ENCODE measurements around the gene TIMM13.
"Not testable (repeated sequence)": the region's sequence is repeated elsewhere in the genome, so short reads cannot be mapped to it uniquely, and the experiment has no call there.

Gene TIMM13

GRCh38 chr19:2429917-2430535, 2.6 kb upstream of the TIMM13 start:
- DNase-seq, result no peak

DNA sequence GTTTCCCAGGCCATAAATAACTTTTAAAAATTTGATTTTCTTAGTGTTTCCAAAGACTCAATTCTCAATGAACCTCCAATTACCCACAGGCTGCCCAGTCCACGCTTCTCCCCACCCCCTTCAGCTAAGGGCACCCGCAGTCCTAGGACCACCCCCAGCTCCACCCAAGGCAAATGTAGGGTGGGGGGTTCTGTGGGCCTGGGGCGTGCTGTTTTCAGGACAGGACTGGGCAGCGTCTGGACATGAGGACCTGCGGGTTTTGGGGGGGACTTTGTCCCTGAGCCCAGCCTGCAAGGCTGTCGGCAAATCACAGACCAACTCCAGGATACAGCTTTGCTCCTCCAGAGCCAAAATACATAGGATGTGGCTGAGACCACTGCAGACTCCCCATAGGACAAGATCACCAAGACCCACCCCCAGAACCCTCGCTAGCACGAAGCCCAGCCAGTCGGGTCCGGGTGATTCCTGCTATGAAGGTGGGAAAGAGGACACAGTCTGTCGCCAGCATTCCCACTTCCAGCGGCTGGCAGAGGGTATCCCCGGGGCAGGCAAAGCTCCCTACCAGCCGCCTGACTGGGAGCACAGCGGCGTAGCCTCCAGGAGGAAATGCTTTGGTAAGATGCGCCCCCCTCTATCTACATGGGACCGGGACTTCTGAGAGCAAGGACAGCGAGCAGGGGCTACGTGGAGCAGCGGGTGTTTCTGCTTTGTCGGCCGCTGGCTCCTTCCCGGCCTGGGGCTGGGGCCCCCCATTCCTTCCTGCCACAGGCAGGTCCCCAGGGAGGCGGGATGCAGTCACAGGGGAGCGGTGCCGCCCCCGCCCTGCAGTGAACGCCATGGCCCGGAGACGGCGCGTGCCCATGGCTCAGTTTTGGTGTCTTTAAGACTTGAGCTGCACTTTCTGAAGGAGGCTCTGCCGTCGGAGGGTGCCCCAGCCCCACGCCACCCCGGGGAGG, 1.6 kb upstream of the TIMM13 start:
- no peak for DNase-seq

DNA sequence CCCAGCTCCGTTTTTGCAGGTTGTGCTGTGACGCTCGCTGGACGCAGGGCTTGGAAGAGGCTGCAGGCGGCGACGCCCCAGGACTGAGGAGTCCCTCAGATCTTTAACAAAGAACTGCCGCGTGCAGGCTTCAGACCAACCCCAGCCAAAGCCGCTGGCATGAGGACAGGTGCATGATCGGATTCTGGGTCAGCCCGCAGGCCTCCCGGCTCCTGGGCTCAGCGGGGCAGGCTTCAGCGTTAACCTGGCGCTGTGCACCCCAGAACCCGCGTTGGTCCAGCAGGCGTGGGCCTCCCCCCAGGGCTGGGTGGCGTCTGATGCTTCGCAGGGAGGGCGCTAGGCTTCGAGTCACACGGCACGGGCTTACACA, 920 bp upstream of the TIMM13 start:
- no peak for DNase-seq

- DNase-seq, result peak; percentile 43
Measured at GRCh38 chr19:2426611-2427428, 566 bp downstream of the TIMM13 start.

- DNase-seq, result no peak
Measured at GRCh38 chr19:2425622-2426581, 1.5 kb downstream of the TIMM13 start.

- DNase-seq, result peak; percentile 80
Measured at GRCh38 chr19:2424686-2425621, 2.4 kb downstream of the TIMM13 start.

GRCh38 chr19:2423915-2424685, 3.3 kb downstream of the TIMM13 start:
- DNase-seq, result no peak

DNA sequence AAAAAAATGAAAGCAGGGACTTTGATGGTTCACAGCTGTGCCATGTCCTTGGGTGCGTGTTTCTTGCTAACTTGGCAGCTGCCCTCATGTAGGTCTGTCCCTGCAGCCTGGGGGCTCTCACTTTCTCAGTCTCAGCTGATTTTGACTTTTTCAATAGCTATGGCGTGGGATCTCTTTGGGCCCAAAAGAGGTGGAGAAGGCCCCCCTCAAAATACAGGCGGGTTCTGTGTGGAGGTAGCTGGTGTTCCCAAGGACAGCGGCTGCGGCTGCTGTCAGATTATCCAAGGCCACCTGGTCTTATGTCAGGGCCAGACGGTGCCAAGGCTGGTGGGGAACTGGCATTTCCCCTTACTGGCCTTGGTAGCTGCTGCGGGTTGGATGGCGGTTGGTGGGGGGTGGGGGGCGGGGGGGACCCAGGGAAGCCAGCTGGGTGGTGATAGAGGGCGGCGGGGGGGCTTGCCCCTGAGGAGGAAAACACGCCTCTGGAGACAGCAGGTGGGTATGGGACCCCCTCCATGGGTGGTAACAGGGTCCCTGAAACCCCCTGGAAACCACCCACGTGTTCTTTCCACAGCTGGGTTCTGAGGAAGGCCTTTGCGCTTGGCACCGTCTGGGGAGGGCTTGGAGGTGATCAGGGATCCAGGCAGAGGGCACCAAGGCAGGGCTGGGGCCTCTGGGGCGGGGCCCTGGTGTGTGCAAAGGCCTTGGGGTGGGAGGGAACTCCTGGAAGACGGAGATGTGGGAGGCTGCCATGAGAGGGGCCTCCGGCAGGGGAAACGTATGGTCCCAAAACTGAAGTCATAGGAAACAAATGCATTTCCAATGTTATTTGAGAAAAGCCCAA, 4.1 kb downstream of the TIMM13 start:
- DNase-seq, result no peak

- no peak for DNase-seq
Measured at GRCh38 chr19:2421581-2422306, 5.6 kb downstream of the TIMM13 start.

- DNase-seq, result no peak
Measured at GRCh38 chr19:2420490-2420889, 6.9 kb downstream of the TIMM13 start.

DNA sequence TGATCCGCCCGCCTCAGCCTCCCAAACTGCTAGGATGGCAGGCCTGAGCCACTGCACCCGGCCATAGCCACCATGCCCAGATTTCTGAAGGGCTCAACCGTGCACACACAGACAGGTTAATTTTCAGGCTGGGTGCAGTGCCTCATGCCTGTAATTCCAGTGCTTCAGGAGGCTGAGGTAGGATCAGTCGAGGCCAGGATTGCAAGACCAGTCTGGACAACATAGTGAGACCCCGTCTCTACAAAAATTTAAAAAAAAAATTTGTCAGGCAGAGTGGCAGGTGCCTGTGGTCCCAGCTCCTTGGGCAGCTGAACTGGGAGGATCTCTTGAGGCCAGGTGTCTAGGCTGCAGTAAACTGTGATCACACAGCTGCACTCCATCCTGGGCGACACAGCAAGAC, 7.6 kb downstream of the TIMM13 start:
- DNase-seq, result no peak

GRCh38 chr19:2417881-2418406, 9.4 kb downstream of the TIMM13 start:
- DNase-seq, result no peak

DNA sequence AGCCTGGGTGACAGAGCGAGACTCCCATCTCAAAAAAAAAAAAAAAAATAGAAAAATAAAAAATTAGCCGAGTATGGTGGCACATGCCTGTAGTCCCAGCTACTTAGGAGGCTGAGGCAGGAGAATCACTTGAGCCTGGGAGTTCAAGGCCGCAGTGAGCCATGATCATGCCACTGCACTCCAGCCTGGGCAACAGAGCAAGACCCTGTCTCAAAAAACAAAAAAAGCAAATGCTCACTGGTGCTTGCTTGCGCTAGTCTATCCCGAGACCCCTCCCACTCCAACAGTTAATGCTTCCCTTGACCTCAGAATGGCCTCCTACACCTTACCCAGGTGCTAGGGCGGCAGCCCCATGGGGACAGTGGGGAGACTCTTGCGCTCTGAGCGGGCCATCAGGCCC, 9.9 kb downstream of the TIMM13 start:
- not testable (repeated sequence) for DNase-seq

DNA sequence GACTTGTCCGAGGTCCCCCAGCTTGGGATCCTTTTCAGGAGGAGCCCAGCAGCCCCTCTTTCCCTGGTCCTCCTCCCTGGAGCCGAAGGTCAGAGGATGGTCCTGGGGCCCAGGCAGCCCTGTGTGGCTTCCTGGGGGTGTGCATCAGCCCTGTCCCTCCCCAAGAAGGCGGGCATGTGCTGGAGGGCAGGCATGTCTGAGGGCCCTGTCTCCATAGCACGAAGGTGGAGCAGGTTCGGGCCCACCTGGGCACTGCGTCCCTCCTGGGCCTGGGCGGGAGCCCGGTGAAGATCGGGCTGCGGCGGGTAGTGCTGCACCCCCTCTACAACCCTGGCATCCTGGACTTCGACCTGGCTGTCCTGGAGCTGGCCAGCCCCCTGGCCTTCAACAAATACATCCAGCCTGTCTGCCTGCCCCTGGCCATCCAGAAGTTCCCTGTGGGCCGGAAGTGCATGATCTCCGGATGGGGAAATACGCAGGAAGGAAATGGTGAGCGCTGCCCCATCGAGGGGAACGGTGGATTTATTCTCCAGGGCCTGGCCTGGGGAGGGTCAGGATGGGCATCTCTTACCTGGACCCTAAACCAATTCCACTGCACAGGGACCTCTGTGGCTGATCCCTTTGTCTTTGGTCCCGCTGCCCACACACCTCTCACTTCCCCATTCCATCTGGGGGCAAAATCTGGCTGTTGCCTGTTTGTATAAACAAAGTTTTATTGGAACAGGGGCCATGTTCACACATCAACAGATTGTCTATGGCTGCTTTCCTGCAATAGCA, 10.9 kb downstream of the TIMM13 start:
- no peak for DNase-seq

DNA sequence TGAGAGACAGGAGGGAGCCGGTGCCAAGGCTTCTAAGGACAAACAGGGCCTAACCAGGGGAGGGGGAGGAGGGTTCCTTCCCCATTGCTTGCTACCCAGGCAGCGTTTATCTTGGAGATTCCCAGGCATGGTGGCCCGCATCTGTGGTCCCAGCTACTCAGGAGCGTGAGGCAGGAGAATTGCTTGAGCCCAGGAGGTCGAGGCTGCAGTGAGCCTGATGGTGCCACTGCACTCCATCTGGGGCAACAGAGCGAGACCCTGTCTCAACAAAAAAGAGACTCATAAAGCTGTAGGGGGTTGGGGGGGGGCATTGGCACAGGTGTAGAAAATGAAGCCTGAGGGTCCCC, 11.4 kb downstream of the TIMM13 start:
- DNase-seq, result no peak

- DNase-seq, result no peak
Measured at GRCh38 chr19:2415281-2415972, 12.0 kb downstream of the TIMM13 start.

DNA sequence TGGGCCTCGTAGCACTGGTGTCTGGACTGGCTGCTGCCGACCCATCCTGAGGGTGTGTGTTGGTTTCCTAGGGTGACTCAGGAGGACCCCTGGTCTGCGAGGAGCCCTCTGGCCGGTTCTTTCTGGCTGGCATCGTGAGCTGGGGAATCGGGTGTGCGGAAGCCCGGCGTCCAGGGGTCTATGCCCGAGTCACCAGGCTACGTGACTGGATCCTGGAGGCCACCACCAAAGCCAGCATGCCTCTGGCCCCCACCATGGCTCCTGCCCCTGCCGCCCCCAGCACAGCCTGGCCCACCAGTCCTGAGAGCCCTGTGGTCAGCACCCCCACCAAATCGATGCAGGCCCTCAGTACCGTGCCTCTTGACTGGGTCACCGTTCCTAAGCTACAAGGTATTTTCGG, 13.8 kb downstream of the TIMM13 start:
- no peak for DNase-seq

Data from fibroblast of skin of scalp (primary cell).